ENCODE data around the gene GOT2. TPM values are rescaled to one million over a fixed set of nuclear protein-coding genes. Genes with fewer than 3 reads are reported as not detected.

Gene GOT2
- polyA plus RNA-seq, 1 of the 3 experiments (the other 2 are of a cell fraction): 69.2 TPM

DNA sequence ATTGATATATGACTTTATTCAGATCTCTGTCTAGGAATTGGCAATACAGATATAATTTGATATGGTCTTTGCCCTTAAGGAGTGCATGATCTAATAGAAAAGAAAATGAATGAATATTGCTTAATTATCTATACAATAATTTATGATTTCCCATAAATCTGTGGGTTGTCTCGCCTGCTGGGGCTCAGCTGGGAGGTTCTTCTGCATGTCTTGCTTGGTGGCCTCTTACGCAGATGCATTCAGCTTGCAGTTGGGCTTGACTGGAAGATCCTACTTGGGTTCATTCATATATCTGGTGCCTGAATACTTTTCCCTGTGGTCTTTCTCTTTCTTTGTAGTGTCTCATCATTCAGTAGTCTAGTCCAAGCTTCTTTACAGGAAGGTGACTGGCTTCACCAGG, 34.0 kb upstream of the GOT2 start:
- Histone ChIP-seq H3K27ac (ENCODE audit: low read depth in 2 of 2, low read length in 1 of 2) (no peak overlapping the region), H3K79me2 (ENCODE audit: insufficient read depth) (no peaks in the 10 kb centered on the region), H3K9ac (no peak overlapping the region), H3K4me2 (no peak overlapping the region), H4K20me1 (ENCODE audit: insufficient read depth) (no peaks in the 10 kb centered on the region), H2AFZ (ENCODE audit: low read depth) (no peak overlapping the region), H3K27me3 (ENCODE audit: insufficient read depth) (no peaks in the 10 kb centered on the region), H3K36me3 (replicated peaks in 1 of 2; ENCODE audit: control insufficient read depth in 1 of 2, insufficient read depth in 2 of 2, low read length in 1 of 2) (no peaks in the 10 kb centered on the region), H3K9me3 (no peaks in the 10 kb centered on the region), H3F3A (replicated peaks; ENCODE audit: insufficient read depth) (no peaks in the 10 kb centered on the region), H3K4me1 (ENCODE audit: control insufficient read depth in 1 of 2, insufficient read depth in 2 of 2, low read depth in 1 of 2, low read length in 1 of 2) (no peaks in the 10 kb centered on the region), H3K9me2 (no peaks in the 10 kb centered on the region), H3K4me3 (ENCODE audit: low read depth in 2 of 2, low read length in 1 of 2) (no peak overlapping the region)
- ChIA-PET CTCF (interaction anchor here (0.7 to 1.2 kb wide), 2 partner anchors 46 to 431 kb away, joined by 3 read pairs; no protein-coding TSS in a partner anchor), POLR2A (no interaction called here)
- no peak for DNase-seq
- TF ChIP-seq YY1 (IDR thresholded peaks at IDR 0.05; ENCODE audit: low read depth) (no peak), MEF2A (IDR thresholded peaks at IDR 0.05; ENCODE audit: borderline replicate concordance, low read depth) (no peak), RXRA (IDR thresholded peaks at IDR 0.05; ENCODE audit: borderline replicate concordance, low read depth) (no peak), CHD2 (IDR thresholded peaks at IDR 0.05; ENCODE audit: low read length, partially characterized antibody) (no peak), FOXJ3 (CRISPR knock-in tag; IDR thresholded peaks at IDR 0.05) (no peak), RAD21 (IDR thresholded peaks at IDR 0.05; ENCODE audit: low read length) (no peak), NFIC (IDR thresholded peaks at IDR 0.05; ENCODE audit: borderline replicate concordance) (no peak), TAF1 (IDR thresholded peaks at IDR 0.05; ENCODE audit: borderline replicate concordance, low read depth, low read length) (no peak), GABPA (IDR thresholded peaks at IDR 0.05; ENCODE audit: low read depth) (no peak), EP300 (IDR thresholded peaks at IDR 0.05; ENCODE audit: borderline replicate concordance in 1 of 2, low read depth in 1 of 2, low read length in 1 of 2) (no peak), TCF12 (IDR thresholded peaks at IDR 0.05) (no peak), EZH2phosphoT487 (IDR thresholded peaks at IDR 0.05; ENCODE audit: borderline replicate concordance, low read depth) (no peak), SMC3 (IDR thresholded peaks at IDR 0.05; ENCODE audit: low read depth, low read length) (no peak), RCOR1 (IDR thresholded peaks at IDR 0.05; ENCODE audit: low read length) (no peak), JUND (IDR thresholded peaks at IDR 0.05) (no peak), NRF1 (IDR thresholded peaks at IDR 0.05; ENCODE audit: low read depth, low read length) (no peak)
- TF ChIP-seq, protein P1, sequence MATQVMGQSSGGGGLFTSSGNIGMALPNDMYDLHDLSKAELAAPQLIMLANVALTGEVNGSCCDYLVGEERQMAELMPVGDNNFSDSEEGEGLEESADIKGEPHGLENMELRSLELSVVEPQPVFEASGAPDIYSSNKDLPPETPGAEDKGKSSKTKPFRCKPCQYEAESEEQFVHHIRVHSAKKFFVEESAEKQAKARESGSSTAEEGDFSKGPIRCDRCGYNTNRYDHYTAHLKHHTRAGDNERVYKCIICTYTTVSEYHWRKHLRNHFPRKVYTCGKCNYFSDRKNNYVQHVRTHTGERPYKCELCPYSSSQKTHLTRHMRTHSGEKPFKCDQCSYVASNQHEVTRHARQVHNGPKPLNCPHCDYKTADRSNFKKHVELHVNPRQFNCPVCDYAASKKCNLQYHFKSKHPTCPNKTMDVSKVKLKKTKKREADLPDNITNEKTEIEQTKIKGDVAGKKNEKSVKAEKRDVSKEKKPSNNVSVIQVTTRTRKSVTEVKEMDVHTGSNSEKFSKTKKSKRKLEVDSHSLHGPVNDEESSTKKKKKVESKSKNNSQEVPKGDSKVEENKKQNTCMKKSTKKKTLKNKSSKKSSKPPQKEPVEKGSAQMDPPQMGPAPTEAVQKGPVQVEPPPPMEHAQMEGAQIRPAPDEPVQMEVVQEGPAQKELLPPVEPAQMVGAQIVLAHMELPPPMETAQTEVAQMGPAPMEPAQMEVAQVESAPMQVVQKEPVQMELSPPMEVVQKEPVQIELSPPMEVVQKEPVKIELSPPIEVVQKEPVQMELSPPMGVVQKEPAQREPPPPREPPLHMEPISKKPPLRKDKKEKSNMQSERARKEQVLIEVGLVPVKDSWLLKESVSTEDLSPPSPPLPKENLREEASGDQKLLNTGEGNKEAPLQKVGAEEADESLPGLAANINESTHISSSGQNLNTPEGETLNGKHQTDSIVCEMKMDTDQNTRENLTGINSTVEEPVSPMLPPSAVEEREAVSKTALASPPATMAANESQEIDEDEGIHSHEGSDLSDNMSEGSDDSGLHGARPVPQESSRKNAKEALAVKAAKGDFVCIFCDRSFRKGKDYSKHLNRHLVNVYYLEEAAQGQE (IDR thresholded peaks at IDR 0.05; ENCODE audit: low read depth, low read length): no peak
- TF ChIP-seq, protein P2, sequence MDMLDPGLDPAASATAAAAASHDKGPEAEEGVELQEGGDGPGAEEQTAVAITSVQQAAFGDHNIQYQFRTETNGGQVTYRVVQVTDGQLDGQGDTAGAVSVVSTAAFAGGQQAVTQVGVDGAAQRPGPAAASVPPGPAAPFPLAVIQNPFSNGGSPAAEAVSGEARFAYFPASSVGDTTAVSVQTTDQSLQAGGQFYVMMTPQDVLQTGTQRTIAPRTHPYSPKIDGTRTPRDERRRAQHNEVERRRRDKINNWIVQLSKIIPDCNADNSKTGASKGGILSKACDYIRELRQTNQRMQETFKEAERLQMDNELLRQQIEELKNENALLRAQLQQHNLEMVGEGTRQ (IDR thresholded peaks at IDR 0.05; ENCODE audit: borderline replicate concordance, low read depth, low read length): no peak
- TF ChIP-seq, protein P3, sequence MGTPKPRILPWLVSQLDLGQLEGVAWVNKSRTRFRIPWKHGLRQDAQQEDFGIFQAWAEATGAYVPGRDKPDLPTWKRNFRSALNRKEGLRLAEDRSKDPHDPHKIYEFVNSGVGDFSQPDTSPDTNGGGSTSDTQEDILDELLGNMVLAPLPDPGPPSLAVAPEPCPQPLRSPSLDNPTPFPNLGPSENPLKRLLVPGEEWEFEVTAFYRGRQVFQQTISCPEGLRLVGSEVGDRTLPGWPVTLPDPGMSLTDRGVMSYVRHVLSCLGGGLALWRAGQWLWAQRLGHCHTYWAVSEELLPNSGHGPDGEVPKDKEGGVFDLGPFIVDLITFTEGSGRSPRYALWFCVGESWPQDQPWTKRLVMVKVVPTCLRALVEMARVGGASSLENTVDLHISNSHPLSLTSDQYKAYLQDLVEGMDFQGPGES (IDR thresholded peaks at IDR 0.05; ENCODE audit: low read depth, low read length): no peak
- WGBS (ENCODE audit: low lambda C conversion rate): 37% methylated on average over 2 of the region's 2 CpGs
